SKM-1 (cell line): Measurements from ENCODE around the gene PAQR3.
"Not testable (repeated sequence)": the region's sequence is repeated elsewhere in the genome, so short reads cannot be mapped to it uniquely, and the experiment has no call there.

Source experiments
- DNase-seq: peaks from one replicate; lab custom pipeline; 2025; ENCODE audit not compliant: unreplicated experiment; lab: John Stamatoyannopoulos, UW

Gene PAQR3

GRCh38 chr4:78928835-78929234 is 10.4 kb downstream of the PAQR3 start:
- DNase-seq: no peak

GRCh38 chr4:78926826-78927225 is 12.4 kb downstream of the PAQR3 start:
- no peak for DNase-seq

DNA sequence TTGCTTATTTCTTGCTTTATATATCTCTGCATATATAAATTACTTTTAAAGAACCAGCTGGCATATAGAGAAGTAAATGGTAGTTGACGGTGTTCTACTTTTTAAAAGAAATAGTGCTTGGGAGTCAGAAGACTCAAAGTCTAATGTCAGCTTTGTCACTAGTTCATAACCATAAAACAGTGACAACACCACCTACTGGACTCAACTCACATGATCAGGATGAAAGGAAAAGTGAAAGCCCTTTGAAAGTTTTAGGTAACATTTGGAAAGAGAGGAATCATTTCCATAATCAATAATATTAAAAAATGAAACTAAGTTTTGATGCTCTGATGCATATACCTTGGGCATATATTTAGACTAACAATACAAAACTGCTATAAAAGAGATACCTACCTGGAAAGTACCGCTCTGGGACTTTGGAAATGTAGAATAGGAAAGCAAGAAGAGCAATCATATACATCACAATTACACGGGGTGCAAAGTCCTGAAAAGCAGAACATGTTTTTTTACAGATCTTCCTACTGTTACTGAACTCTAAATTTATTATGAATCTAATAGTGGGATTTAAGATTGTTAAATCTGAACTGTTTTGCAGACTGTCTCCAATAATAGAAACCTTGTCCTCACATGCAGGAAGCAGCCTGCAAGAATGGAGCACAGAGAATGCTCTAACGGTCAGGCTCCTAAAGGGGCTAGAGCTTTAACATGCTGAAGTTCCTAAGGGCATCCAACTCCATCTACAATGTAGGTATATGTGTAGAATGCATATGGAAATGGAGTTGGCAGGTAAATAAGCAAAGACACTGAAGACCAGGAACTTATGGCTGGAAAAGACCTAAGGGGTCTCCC is 15.6 kb downstream of the PAQR3 start:
- no peak for DNase-seq

DNA sequence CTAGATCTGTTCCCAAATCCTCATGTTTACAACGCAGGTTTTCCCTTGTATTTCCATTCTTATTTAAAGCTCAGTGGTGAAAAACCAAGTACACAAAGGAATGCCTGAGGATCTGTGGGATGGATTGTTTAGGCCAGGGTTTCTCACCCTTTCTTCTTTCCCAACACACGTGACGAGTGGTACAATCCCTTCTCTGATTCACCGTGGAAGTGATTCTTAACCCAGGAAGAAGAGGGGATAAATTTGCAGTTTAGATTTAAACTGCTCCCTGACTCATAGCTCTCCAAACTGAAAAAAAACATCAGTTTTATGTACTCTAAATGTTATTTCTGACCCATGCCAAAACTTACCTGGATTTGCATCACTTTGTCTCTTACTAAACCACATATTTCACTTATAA is 17.0 kb downstream of the PAQR3 start:
- no peak for DNase-seq

- no peak for DNase-seq
Observed at GRCh38 chr4:78910612-78911011, 28.6 kb downstream of the PAQR3 start.

DNA sequence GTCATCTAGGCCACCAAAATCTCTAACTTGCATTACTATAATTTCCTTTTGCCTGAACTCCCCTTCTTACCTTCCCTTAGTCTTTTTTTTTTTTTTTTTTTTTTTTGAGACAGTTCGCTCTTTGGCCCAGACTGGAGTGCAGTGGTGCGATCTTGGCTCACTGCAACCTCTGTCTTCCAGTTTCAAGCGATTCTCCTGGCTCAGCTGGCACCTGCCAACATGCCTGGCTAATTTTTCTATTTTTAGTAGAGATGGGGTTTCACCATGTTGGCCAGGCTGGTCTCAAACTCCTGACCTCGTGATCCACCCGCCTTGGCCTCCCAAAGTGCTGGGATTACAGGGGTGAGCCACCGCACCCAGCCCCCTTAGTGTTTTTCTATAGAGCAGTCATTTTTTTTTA is 30.3 kb downstream of the PAQR3 start:
- not testable (repeated sequence) for DNase-seq

DNA sequence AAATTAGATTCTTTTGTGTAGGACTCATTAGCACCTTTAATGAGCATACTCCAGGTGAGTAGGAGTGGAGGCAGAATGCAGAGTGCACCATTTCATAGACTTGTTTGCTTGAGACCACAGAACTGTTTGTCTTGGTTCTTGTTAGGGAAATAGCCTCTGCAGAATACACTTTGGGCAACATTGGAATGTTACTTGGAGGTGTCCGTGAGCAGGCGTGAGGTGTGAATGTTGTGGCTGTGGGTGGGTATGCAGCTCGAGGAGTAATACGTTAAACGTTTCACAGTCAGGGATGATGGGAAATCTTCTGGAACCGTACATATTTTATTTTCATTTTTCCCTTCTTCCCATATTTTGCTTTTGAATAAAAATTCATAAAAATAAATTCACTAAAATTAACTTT is 31.6 kb downstream of the PAQR3 start:
- DNase-seq: no peak

- DNase-seq: no peak
Observed at GRCh38 chr4:78904143-78904542, 35.1 kb downstream of the PAQR3 start.

DNA sequence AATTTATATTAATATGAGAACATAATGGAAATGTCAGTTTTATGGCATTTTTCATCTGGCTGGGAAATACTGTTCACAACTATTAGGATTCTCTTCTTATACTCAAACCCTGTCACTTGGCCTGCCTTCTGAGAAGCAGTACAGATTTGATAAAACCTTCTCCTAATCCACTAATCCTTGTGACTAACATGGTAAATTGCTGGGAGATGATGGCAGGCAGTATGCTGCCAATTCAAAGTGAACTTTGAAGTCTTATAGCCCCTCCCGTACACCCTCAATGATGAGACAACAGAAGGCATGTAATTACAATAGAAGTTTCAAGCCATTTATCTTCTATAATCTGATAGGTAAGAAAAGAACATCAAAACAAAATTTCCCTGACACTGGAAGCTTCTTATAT is 36.9 kb downstream of the PAQR3 start:
- DNase-seq: no peak

GRCh38 chr4:78901882-78902281 is 37.4 kb downstream of the PAQR3 start:
- no peak for DNase-seq

DNA sequence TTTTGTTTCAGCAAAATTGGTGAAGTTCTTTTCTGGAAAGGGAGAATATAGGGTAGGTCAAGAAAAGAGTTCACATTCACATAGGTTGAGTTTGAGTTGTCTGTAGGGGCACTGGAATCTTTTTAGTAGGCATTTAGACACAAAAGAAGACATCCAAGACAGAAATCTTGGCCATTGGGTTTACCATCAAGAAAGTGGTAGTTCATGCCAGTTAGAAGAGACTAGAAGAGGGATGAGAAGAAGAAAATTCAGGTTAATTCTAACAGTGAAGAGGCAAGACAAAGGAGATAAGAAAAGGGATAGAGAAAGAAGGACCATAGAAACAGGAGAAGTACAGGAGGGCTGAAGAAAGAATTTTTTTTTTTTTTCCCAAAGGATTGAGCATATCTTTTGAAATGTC is 39.9 kb downstream of the PAQR3 start:
- DNase-seq: no peak

GRCh38 chr4:78889955-78890354 is 49.3 kb downstream of the PAQR3 start:
- DNase-seq: no peak

GRCh38 chr4:78885598-78885997 is 53.6 kb downstream of the PAQR3 start:
- DNase-seq: no peak

GRCh38 chr4:78880874-78881492 is 58.3 kb downstream of the PAQR3 start:
- DNase-seq: no peak

DNA sequence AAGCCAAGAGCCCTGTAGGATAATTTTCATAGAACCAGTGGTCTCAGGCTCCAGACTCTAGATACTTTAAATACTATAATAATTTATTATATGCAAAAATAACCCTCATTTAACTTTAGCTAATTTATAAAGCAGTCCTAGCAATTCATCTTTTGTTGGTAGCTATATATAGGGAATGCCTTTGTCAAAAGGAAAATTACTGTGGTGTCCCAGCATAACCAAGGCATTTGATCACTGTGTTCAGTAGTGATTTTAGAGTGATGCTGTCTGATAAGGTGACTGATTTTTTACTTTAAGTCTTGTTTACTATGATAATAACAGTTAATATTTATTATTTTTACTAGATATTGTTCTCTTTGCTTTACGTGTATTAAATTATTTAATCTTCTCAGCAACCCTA is 61.2 kb downstream of the PAQR3 start:
- no peak for DNase-seq

DNA sequence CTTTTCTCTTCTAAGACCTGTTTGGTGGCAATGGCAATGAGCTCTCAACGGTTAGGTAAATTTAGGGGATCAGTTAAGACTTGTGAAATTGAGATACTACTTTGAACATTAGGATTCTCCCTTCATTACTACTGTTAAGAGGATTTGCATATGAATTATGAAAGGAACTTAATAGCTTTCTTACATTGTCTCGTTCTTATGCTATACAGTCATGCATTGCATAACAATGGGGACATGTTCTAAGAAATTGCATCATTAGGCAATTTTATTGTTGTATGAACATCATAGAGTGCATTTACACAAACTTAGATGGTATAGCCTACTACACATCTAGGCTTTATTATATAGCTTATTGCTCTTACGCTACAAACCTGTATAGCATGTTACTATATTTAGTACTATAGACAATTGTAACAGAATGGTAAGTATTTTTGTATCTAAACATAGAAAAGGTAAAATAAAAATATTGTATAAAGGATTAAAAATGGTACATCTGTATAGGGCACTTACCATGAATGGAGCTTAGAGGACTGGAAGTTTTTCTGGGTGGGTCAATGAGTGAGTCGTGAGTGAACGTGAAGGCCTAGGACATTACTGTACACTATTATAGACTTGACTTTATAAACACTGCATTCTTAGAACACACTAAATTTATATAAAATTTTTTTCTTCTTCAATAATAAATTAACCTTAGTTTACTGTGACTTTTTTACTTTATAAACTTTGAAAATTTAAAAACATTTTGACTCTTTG is 62.5 kb downstream of the PAQR3 start:
- DNase-seq: no peak

- no peak for DNase-seq
Observed at GRCh38 chr4:78870056-78870455, 69.2 kb downstream of the PAQR3 start.

DNA sequence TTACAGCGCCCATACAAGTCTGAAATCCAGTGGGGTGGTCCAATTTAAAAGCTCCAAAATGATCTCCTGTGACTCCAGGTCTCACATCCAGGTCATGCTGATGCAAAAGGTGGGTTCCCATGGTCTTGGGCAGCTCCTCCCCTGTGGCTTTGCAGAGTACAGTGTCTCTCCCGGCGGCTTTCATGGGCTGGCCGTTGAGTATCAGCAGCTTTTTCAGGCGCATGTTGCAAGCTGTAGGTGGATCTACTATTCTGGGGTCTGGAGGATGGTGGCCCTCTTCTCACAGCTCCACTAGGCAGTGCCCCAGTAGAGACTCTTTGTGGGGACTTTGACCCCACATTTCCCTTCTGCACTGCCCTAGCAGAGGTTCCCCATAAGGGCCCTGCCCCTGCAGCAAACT is 70.5 kb downstream of the PAQR3 start:
- DNase-seq: not testable (repeated sequence)

DNA sequence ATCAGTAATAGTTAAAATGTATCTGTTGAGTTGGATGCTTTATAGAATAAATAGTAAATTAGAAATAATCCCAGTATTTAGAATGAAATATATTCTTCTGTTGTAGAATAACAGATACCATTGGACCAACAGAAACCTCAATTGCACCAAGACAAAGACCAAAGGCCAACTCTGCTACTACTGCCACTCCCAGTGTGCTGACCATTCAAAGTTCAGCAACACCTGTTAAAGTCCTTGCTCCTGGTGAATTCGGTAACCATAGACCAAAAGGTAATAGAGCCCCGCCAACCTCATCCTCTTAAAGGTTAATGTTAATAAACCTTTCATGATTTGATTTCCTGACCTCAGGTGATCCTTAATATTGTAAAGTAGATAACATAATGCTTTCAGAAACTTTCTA is 73.8 kb downstream of the PAQR3 start:
- DNase-seq: no peak

DNA sequence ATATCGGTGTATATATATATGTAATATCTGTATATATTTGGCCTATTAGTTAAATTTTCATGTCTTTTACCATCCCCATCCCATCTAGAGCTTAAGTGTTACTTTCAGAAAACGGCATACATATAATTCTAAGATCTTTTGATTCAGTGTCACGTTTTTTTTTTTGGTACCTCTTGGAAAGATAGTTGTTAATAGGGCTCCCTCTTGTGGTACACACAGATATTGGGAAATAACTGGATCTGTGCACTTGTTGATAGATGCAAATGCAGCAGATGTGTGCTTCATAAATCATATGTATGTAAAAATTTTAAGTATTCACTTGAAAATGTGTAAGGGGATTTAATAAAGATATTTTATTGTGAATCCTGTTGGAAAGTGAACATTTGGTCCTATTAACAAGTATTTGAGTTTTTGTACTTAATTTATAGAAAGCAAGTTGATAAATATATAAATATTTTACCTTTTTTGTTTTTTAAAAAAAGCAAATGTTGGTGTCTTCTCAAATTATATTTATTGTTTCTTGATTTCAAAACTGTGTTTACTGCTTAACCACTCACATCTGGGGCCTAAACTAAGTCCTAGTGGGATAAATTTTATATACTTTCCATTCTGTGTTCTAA is 74.7 kb downstream of the PAQR3 start:
- peak; percentile 74 for DNase-seq

DNA sequence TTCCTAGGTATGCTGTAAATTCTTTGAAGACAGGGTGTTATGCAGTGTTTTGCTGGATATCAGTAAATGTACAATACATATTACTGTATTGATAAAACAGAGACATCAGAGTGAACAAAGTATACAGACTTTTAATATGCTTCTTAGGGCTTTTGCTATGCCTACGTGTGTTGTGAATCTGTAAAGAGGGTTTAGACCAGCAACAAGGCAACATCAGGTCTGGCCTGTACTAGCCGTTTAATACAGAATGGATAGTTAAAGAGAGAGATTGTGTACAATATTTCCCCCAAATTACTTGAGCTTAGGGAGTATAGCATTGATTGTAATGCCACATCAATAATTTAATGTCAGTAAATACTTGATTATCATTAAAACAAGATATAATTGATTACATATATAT is 75.2 kb downstream of the PAQR3 start:
- no peak for DNase-seq
